ENCODE measurements around the gene JRKL.

DNA sequence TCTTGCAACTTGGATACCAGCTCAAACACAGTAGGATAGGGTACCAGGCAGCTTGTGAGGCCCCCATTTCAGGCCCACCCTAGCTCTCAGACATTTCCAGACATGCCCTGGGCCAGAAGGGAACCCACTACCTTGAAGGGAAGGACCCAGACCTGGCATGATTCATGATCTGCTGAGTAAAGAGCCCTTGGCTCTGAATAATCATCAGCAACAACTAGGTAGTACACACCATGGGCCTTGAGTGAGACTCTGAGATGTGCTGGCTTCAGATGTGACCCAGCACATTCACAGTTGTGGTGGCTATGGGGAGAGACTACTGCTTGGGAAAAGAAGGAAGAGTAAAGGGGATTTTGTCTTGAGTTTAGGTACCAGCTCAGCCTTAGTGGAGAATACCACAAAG lies 23.6 kb downstream of the JRKL start:
- TF ChIP-seq POLR2AphosphoS5 (IDR thresholded peaks at IDR 0.05; ENCODE audit: low read depth, low read length) (no peak), SP1 (IDR thresholded peaks at IDR 0.05; ENCODE audit: low read depth, low read length) (no peak), POLR2A (IDR thresholded peaks at IDR 0.05; ENCODE audit: control extremely low read depth in 1 of 2, low read depth in 2 of 2, low read length in 2 of 2) (no peak)
